SK-N-SH (cell line): ENCODE results near the gene PHF12. TPM values are rescaled to one million over a fixed set of nuclear protein-coding genes. Genes with fewer than 3 reads are reported as not detected.
A peak's percentile ranks its signal among the peaks of the same experiment; 100 is the strongest.

Experiments
- CTCF ChIA-PET: fragments of 300-600, 350-600 bp; formaldehyde crosslinking; extraction: SDS; loops from one replicate; lab custom pipeline; 2021; lab: Yijun Ruan, JAX
- POLR2A ChIA-PET: fragments of 350-600 bp; sonication (Branson Sonifier 250); formaldehyde crosslinking; extraction: SDS; loops from one replicate; lab custom pipeline; 2020; ENCODE audit warnings: antibody characterized with exemption, inconsistent platforms; lab: Yijun Ruan, JAX
- DNase-seq: peaks from one replicate; pipeline ENCODE4 v3.0.0; 2012
- H2AFZ ChIP-seq: fragments of 200-600 bp; sonication (generic); 2 replicates; pipeline ENCODE4 v1.8.1; 2016; ENCODE audit warnings: antibody characterized with exemption, mild to moderate bottlenecking, low read depth
- H3F3A ChIP-seq: fragments of 200-600 bp; sonication (generic); replicated peaks from 2 replicates; pipeline ENCODE3; 2016; ENCODE audit warnings: antibody characterized with exemption, mild to moderate bottlenecking; ENCODE audit not compliant: insufficient read depth
- H3K27ac ChIP-seq, 2 experiments: fragments of 200-500 bp in 1 of 2; fragments of 200-600 bp in 1 of 2; sonication (Bioruptor generic) in 1 of 2; sonication (generic), shearing (Covaris generic) in 1 of 2; 2 replicates each; pipeline versions ENCODE4 v1.5.1 to v1.6.1; 2014 to 2016; ENCODE audit warnings: low read depth in 2 of 2, inconsistent platforms in 1 of 2, low read length in 1 of 2, mild to moderate bottlenecking in 1 of 2, mixed read lengths in 1 of 2
- H3K27me3 ChIP-seq: fragments of 200-600 bp; sonication (generic), shearing (Covaris generic); 2 replicates; pipeline ENCODE4 v1.6.1; 2016; ENCODE audit warnings: mixed run types; ENCODE audit not compliant: insufficient read depth
- H3K36me3 ChIP-seq, 2 experiments: fragments of 200-500 bp in 1 of 2; fragments of 200-600 bp in 1 of 2; sonication (Bioruptor generic) in 1 of 2; sonication (generic) in 1 of 2; replicated peaks in 1 of 2; 2 replicates each; pipeline versions ENCODE3 to v1.5.1; 2014 to 2016; ENCODE audit warnings: low read length in 1 of 2, mild to moderate bottlenecking in 1 of 2; ENCODE audit not compliant: insufficient read depth in 2 of 2, control insufficient read depth in 1 of 2
- H3K4me1 ChIP-seq, 2 experiments: fragments of 200-500 bp in 1 of 2; fragments of 200-600 bp in 1 of 2; sonication (Bioruptor generic) in 1 of 2; sonication (generic), shearing (Covaris generic) in 1 of 2; 2 replicates each; pipeline versions ENCODE4 v1.5.1 to v1.6.1; 2014 to 2016; ENCODE audit warnings: low read depth in 1 of 2, low read length in 1 of 2, mixed run types in 1 of 2; ENCODE audit not compliant: insufficient read depth in 2 of 2, control insufficient read depth in 1 of 2
- H3K4me2 ChIP-seq: fragments of 200-600 bp; sonication (generic), shearing (Covaris generic); 2 replicates; pipeline ENCODE4 v1.6.1; 2017; ENCODE audit warnings: mixed run types
- H3K4me3 ChIP-seq, 2 experiments: fragments of 200-500 bp in 1 of 2; fragments of 200-600 bp in 1 of 2; sonication (Bioruptor generic) in 1 of 2; sonication (generic), shearing (Covaris generic) in 1 of 2; 2 replicates each; pipeline versions ENCODE4 v1.5.1 to v1.8.1; 2014 to 2016; ENCODE audit warnings: low read depth in 2 of 2, inconsistent platforms in 1 of 2, low read length in 1 of 2, mild to moderate bottlenecking in 1 of 2, mixed read lengths in 1 of 2, moderate library complexity in 1 of 2
- H3K79me2 ChIP-seq: fragments of 200-600 bp; sonication (generic); 2 replicates; pipeline ENCODE4 v1.8.1; 2017; ENCODE audit warnings: mild to moderate bottlenecking; ENCODE audit not compliant: insufficient read depth
- H3K9ac ChIP-seq: fragments of 200-600 bp; sonication (generic); 2 replicates; pipeline ENCODE4 v1.6.1; 2017; ENCODE audit warnings: mixed run types
- H3K9me2 ChIP-seq: fragments of 200-600 bp; sonication (generic); 2 replicates; pipeline ENCODE4 v1.6.1; 2017; ENCODE audit warnings: mixed run types
- H3K9me3 ChIP-seq: fragments of 200-600 bp; sonication (generic); 2 replicates; pipeline ENCODE4 v1.6.1; 2017; ENCODE audit warnings: mixed run types, mild to moderate bottlenecking, moderate library complexity
- H4K20me1 ChIP-seq: fragments of 200-600 bp; sonication (generic); 2 replicates; pipeline ENCODE4 v1.6.1; 2017; ENCODE audit warnings: mild to moderate bottlenecking, mixed run types; ENCODE audit not compliant: insufficient read depth
- CHD2 ChIP-seq: fragments of 150-350 bp; IDR thresholded peaks from 2 replicates; pipeline ENCODE4 v1.6.1; 2018; ENCODE audit warnings: low read length; ENCODE audit not compliant: partially characterized antibody
- ELF1 ChIP-seq: IDR thresholded peaks from 2 replicates; pipeline ENCODE4 v1.4.0; 2012
- GATA2 ChIP-seq: sonication (generic); formaldehyde crosslinking; IDR thresholded peaks from 2 replicates; pipeline ENCODE4 v1.5.0; 2020; ENCODE audit warnings: mild to moderate bottlenecking, missing genetic modification reagents
- NFIC ChIP-seq: IDR thresholded peaks from 2 replicates; pipeline ENCODE4 v1.4.0; 2012; ENCODE audit warnings: borderline replicate concordance
- RAD21 ChIP-seq: IDR thresholded peaks from 2 replicates; pipeline ENCODE4 v1.6.1; 2012; ENCODE audit warnings: mild to moderate bottlenecking, low read length
- REST ChIP-seq: IDR thresholded peaks from 2 replicates; pipeline ENCODE4 v1.6.1; 2012; ENCODE audit warnings: mild to moderate bottlenecking, low read depth, low read length, moderate library complexity
- RFX5 ChIP-seq: IDR thresholded peaks from 2 replicates; pipeline ENCODE4 v1.6.1; 2012; ENCODE audit warnings: mild to moderate bottlenecking, improper control_type of control experiment, low read length
- RXRA ChIP-seq: IDR thresholded peaks from 2 replicates; pipeline ENCODE4 v1.4.0; 2012; ENCODE audit warnings: low read depth, mild to moderate bottlenecking, borderline replicate concordance
- SIN3A ChIP-seq: IDR thresholded peaks from 2 replicates; pipeline ENCODE4 v1.6.1; 2012; ENCODE audit warnings: low read depth, mild to moderate bottlenecking, low read length, moderate library complexity, borderline replicate concordance
- TAF1 ChIP-seq: IDR thresholded peaks from 2 replicates; pipeline ENCODE4 v1.6.1; 2012; ENCODE audit warnings: low read depth, mild to moderate bottlenecking, low read length, moderate library complexity, borderline replicate concordance
- TCF12 ChIP-seq: IDR thresholded peaks from 2 replicates; pipeline ENCODE4 v1.4.0; 2012
- TEAD4 ChIP-seq: IDR thresholded peaks from 2 replicates; pipeline ENCODE4 v1.4.0; 2012; ENCODE audit warnings: mild to moderate bottlenecking, borderline replicate concordance; ENCODE audit not compliant: insufficient read depth
- YY1 ChIP-seq: IDR thresholded peaks from 2 replicates; pipeline ENCODE4 v1.4.0; 2012; ENCODE audit warnings: low read depth, mild to moderate bottlenecking
- ZBTB33 ChIP-seq: IDR thresholded peaks from 2 replicates; pipeline ENCODE4 v1.4.0; 2012; ENCODE audit warnings: low read depth, borderline replicate concordance
- WGBS: methylation state at CpG from one replicate; pipeline ENCODE4 v1.1.6; 2017; ENCODE audit warnings: low lambda C conversion rate; 5-methylcytosine and 5-hydroxymethylcytosine counted together
- polyA plus RNA-seq, 3 experiments: library from polyadenylated mRNA; depleted of rRNA; stranded (reverse); fragments of >200 nt; gene quantifications; 2 replicates each; pipeline ENCODE4 v1.2.3, GENCODE V29; 2012
- TF ChIP-seq, protein P1 (sequence below): IDR thresholded peaks from 2 replicates; pipeline ENCODE4 v1.4.0; 2012; ENCODE audit warnings: low read depth, borderline replicate concordance
- TF ChIP-seq, protein P2 (sequence below): fragments of 150-350 bp; IDR thresholded peaks from 2 replicates; pipeline ENCODE4 v1.6.1; 2016; ENCODE audit warnings: mild to moderate bottlenecking, low read depth, low read length

PHF12 gene
- polyA plus RNA-seq, 1 of the 3 experiments (the other 2 are of a cell fraction), result 24.0 TPM

- H3K4me1 ChIP-seq, result peaks cover 0 to 12% of the 10 kb centered on the region in 2 experiments; a peak in 2 of 4 replicates
- H3K27ac ChIP-seq, result no peak overlapping the region
- no peaks in the 10 kb centered on the region for H3K27me3 ChIP-seq
- ChIA-PET CTCF (interaction anchor here (0.7 to 15.3 kb wide), 17 partner anchors 10 to 217 kb away, joined by 3 to 947 read pairs (median 5); partner anchors contain the start of genes MYO18A, PHF12 and SEZ6), POLR2A (interaction anchor here (0.5 to 2.8 kb wide), 2 partner anchors 148 to 156 kb away, joined by 8 to 11 read pairs; no protein-coding TSS in a partner anchor)
- no peak overlapping the region for H3K4me2 ChIP-seq
- TF ChIP-seq CHD2, result no peak
- TF ChIP-seq GATA2, result no peak
- TF ChIP-seq SIN3A, result no peak
- TF ChIP-seq TCF12, result no peak
- TF ChIP-seq RAD21, result no peak
- no peak for TF ChIP-seq RXRA
- no peak for TF ChIP-seq REST
- no peak for TF ChIP-seq ELF1
- TF ChIP-seq, protein P1, sequence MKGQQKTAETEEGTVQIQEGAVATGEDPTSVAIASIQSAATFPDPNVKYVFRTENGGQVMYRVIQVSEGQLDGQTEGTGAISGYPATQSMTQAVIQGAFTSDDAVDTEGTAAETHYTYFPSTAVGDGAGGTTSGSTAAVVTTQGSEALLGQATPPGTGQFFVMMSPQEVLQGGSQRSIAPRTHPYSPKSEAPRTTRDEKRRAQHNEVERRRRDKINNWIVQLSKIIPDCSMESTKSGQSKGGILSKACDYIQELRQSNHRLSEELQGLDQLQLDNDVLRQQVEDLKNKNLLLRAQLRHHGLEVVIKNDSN, result no peak
- no peak for TF ChIP-seq NFIC
- TF ChIP-seq YY1, result no peak
- no peak for TF ChIP-seq RFX5
- TF ChIP-seq TEAD4, result no peak
- TF ChIP-seq TAF1, result no peak
- no peak for TF ChIP-seq ZBTB33
- TF ChIP-seq, protein P2, sequence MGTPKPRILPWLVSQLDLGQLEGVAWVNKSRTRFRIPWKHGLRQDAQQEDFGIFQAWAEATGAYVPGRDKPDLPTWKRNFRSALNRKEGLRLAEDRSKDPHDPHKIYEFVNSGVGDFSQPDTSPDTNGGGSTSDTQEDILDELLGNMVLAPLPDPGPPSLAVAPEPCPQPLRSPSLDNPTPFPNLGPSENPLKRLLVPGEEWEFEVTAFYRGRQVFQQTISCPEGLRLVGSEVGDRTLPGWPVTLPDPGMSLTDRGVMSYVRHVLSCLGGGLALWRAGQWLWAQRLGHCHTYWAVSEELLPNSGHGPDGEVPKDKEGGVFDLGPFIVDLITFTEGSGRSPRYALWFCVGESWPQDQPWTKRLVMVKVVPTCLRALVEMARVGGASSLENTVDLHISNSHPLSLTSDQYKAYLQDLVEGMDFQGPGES, result no peak
- TF ChIP-seq, all 33 proteins: peak for 0
- H3F3A ChIP-seq, result no peaks in the 10 kb centered on the region
- no peak overlapping the region for H3K4me3 ChIP-seq
- no peaks in the 10 kb centered on the region for H3K79me2 ChIP-seq
- no peaks in the 10 kb centered on the region for H3K9me3 ChIP-seq
- WGBS, result 74% methylated on average over 8 of the region's 8 CpGs
- no peaks in the 10 kb centered on the region for H3K36me3 ChIP-seq
- no peaks in the 10 kb centered on the region for H3K9me2 ChIP-seq
- no peaks in the 10 kb centered on the region for H4K20me1 ChIP-seq
- DNase-seq, result peak; percentile 4
- H3K9ac ChIP-seq, result no peak overlapping the region
- no peak overlapping the region for H2AFZ ChIP-seq
These were observed 12.5 kb upstream of the PHF12 start for GRCh38 chr17:28963841-28964240.
